ENCODE results near the gene OR5AC2. TPM values are rescaled to one million over a fixed set of nuclear protein-coding genes. Genes with fewer than 3 reads are reported as not detected.

The OR5AC2 gene
- total RNA-seq, 4 donors from 2014 or later = not detected

DNA sequence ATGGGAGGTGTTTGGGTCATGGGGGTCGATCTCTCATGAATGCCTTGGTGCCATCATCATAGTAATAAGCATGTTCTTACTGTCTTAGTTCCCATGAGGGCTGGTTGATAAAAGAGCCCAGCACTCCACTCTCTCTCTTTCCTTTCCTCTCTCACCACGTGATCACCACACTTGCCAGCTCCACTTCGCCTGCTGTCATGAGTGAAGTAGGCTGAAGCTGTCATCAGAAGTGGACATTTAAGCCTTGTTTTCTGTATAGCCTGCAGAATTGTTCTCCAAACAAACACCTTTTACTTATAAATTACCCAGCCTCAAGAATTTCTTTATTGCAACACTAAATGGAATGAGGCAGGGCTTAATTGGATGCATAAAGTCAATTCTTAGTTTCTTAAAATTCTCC lies 49.7 kb downstream of the OR5AC2 start:
- TF ChIP-seq, protein P1, sequence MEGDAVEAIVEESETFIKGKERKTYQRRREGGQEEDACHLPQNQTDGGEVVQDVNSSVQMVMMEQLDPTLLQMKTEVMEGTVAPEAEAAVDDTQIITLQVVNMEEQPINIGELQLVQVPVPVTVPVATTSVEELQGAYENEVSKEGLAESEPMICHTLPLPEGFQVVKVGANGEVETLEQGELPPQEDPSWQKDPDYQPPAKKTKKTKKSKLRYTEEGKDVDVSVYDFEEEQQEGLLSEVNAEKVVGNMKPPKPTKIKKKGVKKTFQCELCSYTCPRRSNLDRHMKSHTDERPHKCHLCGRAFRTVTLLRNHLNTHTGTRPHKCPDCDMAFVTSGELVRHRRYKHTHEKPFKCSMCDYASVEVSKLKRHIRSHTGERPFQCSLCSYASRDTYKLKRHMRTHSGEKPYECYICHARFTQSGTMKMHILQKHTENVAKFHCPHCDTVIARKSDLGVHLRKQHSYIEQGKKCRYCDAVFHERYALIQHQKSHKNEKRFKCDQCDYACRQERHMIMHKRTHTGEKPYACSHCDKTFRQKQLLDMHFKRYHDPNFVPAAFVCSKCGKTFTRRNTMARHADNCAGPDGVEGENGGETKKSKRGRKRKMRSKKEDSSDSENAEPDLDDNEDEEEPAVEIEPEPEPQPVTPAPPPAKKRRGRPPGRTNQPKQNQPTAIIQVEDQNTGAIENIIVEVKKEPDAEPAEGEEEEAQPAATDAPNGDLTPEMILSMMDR (IDR thresholded peaks at IDR 0.05; ENCODE audit: low read depth) = no peak

Other genes with a start within 250 kb of the OR5AC2 start
- gene RIOX2, start 114.7 kb upstream of the OR5AC2 start, total RNA-seq = 10 to 100 TPM; 28.1 to 44.0 (median 30.6) TPM
- not detected for gene GABRR3, start 51.9 kb upstream of the OR5AC2 start, total RNA-seq
- gene OR5H1, start 43.5 kb downstream of the OR5AC2 start, total RNA-seq = not detected
- not detected for gene OR5H14, start 60.3 kb downstream of the OR5AC2 start, total RNA-seq
- gene OR5H15, start 79.5 kb downstream of the OR5AC2 start, total RNA-seq = not detected
- under 1 TPM in 1 of 4 donors, not detected in 3; 0.34 TPM for gene OR5H6, start 177.1 kb downstream of the OR5AC2 start, total RNA-seq
- not detected for gene OR5H2, start 195.3 kb downstream of the OR5AC2 start, total RNA-seq